Measurements from ENCODE around the gene HECA.

DNA sequence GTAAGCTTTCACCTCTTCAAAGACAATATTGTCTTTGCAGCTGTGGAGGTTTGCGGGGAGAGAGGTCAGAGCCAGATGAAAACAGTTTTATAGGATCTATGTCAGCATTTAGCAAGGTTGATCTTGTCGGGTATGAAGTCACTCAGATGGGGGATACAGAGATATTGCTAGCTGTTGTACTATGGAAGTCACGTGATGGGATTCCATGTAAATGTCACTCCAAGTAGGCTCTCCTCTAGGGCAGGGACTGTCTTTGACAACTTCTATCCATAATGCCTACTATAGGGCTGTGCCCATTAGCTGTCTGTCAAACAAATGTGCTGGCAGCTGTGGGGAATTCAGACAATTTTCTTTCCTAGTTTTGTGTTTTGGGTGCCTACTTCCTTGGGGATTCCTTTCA lies 54.8 kb downstream of the HECA start:
- TF ChIP-seq NFE2L2 (IDR thresholded peaks at IDR 0.05; ENCODE audit: low read depth, low read length) (no peak), FOS (IDR thresholded peaks at IDR 0.05; ENCODE audit: low read depth, low read length) (no peak), RCOR1 (IDR thresholded peaks at IDR 0.05; ENCODE audit: insufficient replicate concordance, low read length) (no peak), RFX5 (IDR thresholded peaks at IDR 0.05; ENCODE audit: low read depth, low read length) (no peak), POLR2A (IDR thresholded peaks at IDR 0.05; ENCODE audit: low read depth, low read length) (no peak), MXI1 (IDR thresholded peaks at IDR 0.05; ENCODE audit: borderline replicate concordance, low read depth, low read length) (no peak), RAD21 (IDR thresholded peaks at IDR 0.05; ENCODE audit: low read length) (no peak), CEBPB (IDR thresholded peaks at IDR 0.05; ENCODE audit: low read depth, low read length) (no peak), MAFK (IDR thresholded peaks at IDR 0.05; ENCODE audit: low read depth, low read length) (no peak), MAZ (IDR thresholded peaks at IDR 0.05; ENCODE audit: borderline replicate concordance, low read depth, low read length) (no peak)
- TF ChIP-seq, protein P1, sequence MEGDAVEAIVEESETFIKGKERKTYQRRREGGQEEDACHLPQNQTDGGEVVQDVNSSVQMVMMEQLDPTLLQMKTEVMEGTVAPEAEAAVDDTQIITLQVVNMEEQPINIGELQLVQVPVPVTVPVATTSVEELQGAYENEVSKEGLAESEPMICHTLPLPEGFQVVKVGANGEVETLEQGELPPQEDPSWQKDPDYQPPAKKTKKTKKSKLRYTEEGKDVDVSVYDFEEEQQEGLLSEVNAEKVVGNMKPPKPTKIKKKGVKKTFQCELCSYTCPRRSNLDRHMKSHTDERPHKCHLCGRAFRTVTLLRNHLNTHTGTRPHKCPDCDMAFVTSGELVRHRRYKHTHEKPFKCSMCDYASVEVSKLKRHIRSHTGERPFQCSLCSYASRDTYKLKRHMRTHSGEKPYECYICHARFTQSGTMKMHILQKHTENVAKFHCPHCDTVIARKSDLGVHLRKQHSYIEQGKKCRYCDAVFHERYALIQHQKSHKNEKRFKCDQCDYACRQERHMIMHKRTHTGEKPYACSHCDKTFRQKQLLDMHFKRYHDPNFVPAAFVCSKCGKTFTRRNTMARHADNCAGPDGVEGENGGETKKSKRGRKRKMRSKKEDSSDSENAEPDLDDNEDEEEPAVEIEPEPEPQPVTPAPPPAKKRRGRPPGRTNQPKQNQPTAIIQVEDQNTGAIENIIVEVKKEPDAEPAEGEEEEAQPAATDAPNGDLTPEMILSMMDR (conservative IDR thresholded peaks at IDR 0.05; ENCODE audit: low read depth, low read length) = no peak
- TF ChIP-seq, protein P2, sequence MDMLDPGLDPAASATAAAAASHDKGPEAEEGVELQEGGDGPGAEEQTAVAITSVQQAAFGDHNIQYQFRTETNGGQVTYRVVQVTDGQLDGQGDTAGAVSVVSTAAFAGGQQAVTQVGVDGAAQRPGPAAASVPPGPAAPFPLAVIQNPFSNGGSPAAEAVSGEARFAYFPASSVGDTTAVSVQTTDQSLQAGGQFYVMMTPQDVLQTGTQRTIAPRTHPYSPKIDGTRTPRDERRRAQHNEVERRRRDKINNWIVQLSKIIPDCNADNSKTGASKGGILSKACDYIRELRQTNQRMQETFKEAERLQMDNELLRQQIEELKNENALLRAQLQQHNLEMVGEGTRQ (IDR thresholded peaks at IDR 0.05; ENCODE audit: low read depth, low read length) = no peak
- TF ChIP-seq, protein P3, sequence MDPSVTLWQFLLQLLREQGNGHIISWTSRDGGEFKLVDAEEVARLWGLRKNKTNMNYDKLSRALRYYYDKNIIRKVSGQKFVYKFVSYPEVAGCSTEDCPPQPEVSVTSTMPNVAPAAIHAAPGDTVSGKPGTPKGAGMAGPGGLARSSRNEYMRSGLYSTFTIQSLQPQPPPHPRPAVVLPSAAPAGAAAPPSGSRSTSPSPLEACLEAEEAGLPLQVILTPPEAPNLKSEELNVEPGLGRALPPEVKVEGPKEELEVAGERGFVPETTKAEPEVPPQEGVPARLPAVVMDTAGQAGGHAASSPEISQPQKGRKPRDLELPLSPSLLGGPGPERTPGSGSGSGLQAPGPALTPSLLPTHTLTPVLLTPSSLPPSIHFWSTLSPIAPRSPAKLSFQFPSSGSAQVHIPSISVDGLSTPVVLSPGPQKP (IDR thresholded peaks at IDR 0.05; ENCODE audit: borderline replicate concordance, low read depth, low read length) = no peak
